ENCODE data around the gene RICTOR. TPM values are rescaled to one million over a fixed set of nuclear protein-coding genes. Genes with fewer than 3 reads are reported as not detected.
A peak's percentile ranks its signal among the peaks of the same experiment; 100 is the strongest.

RICTOR gene
- total and polyA plus RNA-seq, 11 donors, result 6.8 to 76.3 (median 30.8) TPM

GRCh38 chr5:39025456-39025855 is 48.7 kb downstream of the RICTOR start:
- Histone ChIP-seq H3K4me1 (peaks cover 0 to 42% (median 25%) of the 10 kb centered on the region in 12 donors), H3K27ac (no peak overlapping the region), H3K9me3 (peaks cover 0 to 42% (median 0%) of the 10 kb centered on the region in 12 donors), H3K36me3 (peaks cover 0 to 16% (median under 1%) of the 10 kb centered on the region in 9 donors), H3K4me3 (no peak overlapping the region), H3K27me3 (no peaks in the 10 kb centered on the region)
- DNase-seq (no peak), ATAC-seq (no peak)
- intact Hi-C loops (cut with DNase I), result no loop called here
- WGBS, 4 donors, result 87 to 96% (median 92%) methylated on average over 4 of the region's 4 CpGs
- TF ChIP-seq, protein P1, sequence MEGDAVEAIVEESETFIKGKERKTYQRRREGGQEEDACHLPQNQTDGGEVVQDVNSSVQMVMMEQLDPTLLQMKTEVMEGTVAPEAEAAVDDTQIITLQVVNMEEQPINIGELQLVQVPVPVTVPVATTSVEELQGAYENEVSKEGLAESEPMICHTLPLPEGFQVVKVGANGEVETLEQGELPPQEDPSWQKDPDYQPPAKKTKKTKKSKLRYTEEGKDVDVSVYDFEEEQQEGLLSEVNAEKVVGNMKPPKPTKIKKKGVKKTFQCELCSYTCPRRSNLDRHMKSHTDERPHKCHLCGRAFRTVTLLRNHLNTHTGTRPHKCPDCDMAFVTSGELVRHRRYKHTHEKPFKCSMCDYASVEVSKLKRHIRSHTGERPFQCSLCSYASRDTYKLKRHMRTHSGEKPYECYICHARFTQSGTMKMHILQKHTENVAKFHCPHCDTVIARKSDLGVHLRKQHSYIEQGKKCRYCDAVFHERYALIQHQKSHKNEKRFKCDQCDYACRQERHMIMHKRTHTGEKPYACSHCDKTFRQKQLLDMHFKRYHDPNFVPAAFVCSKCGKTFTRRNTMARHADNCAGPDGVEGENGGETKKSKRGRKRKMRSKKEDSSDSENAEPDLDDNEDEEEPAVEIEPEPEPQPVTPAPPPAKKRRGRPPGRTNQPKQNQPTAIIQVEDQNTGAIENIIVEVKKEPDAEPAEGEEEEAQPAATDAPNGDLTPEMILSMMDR (IDR thresholded peaks at IDR 0.05), result no peak
- no peak for TF ChIP-seq POLR2A (IDR thresholded peaks at IDR 0.05)

- H3K27me3 ChIP-seq, result no peaks in the 10 kb centered on the region
- peaks cover 0 to 48% (median 24%) of the 10 kb centered on the region in 12 donors for H3K4me1 ChIP-seq
- H3K36me3 ChIP-seq, result peaks cover 0 to 22% (median 7%) of the 10 kb centered on the region in 9 donors
- H3K27ac ChIP-seq, result no peak overlapping the region
- intact Hi-C loops (cut with DNase I), result loop anchor here in 1 of 10 donors (5.0 kb wide), 1 partner anchor 47 kb away; the partner anchor contains the start of gene RICTOR
- TF ChIP-seq, protein P1 (IDR thresholded peaks at IDR 0.05), result no peak
- TF ChIP-seq POLR2A (IDR thresholded peaks at IDR 0.05), result no peak
- no peak for ATAC-seq
- DNase-seq, result no peak
- no peak overlapping the region for H3K4me3 ChIP-seq
- H3K9me3 ChIP-seq, result peaks cover 0 to 42% (median 0%) of the 10 kb centered on the region in 12 donors
Observed at GRCh38 chr5:39024884-39025283, 49.3 kb downstream of the RICTOR start.

DNA sequence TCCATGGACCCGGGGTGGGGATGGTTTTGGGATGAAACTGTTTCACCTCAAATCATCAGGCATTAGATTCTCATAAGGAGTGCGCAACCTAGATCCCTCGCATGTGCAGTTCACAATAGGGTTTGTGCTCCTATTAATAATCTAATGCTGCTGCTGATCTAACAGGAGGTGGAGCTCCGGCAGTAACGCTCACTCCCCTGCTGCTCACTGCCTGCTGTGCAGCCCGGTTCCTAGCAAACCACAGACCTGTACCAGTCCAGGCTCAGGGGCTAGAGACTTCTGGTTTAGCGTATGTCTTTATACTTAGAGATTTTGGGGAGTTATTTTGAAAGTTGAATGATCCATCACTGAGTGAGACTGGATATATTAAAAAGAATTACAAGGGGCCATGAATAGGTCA is 50.2 kb downstream of the RICTOR start:
- WGBS, 4 donors, result 60 to 65% (median 63%) methylated on average over 7 of the region's 7 CpGs
- no peaks in the 10 kb centered on the region for H3K27me3 ChIP-seq

GRCh38 chr5:39023121-39023520 is 51.1 kb downstream of the RICTOR start:
- H3K4me1 ChIP-seq, result peaks cover 0 to 55% (median 26%) of the 10 kb centered on the region in 12 donors
- DNase-seq (no peak), ATAC-seq (no peak)
- no peak for TF ChIP-seq POLR2A (IDR thresholded peaks at IDR 0.05)
- TF ChIP-seq, protein P1 (IDR thresholded peaks at IDR 0.05), result no peak
- intact Hi-C loops (cut with DNase I), result loop anchor here in 1 of 10 donors (5.0 kb wide), 1 partner anchor 49 kb away; the partner anchor contains the start of gene RICTOR
- H3K27me3 ChIP-seq, result no peaks in the 10 kb centered on the region
- H3K36me3 ChIP-seq, result peaks cover 0 to 32% (median 16%) of the 10 kb centered on the region in 9 donors
- peak overlapping the region in 3 of 12 donors; percentile 9 to 37 (median 14) for H3K27ac ChIP-seq
- WGBS, 4 donors, result 79 to 86% (median 85%) methylated on average over 4 of the region's 4 CpGs
- peaks cover 0 to 27% (median 0%) of the 10 kb centered on the region in 12 donors for H3K9me3 ChIP-seq
- no peak overlapping the region for H3K4me3 ChIP-seq

More for the DNA sequence above, 50.2 kb downstream of the RICTOR start:
- ATAC-seq, result peak; percentile 81 to 92 (median 86)
- intact Hi-C loops (cut with DNase I), result loop anchor here in 1 of 10 donors (5.0 kb wide), 1 partner anchor 48 kb away; the partner anchor contains the start of gene RICTOR
- H3K4me1 ChIP-seq, result peaks cover 0 to 48% (median 24%) of the 10 kb centered on the region in 12 donors
- H3K36me3 ChIP-seq, result peaks cover 0 to 31% (median 15%) of the 10 kb centered on the region in 9 donors
- H3K9me3 ChIP-seq, result peaks cover 0 to 36% (median 0%) of the 10 kb centered on the region in 12 donors
- H3K27ac ChIP-seq, result peak overlapping the region in 5 of 12 donors; percentile 9 to 37 (median 14)
- no peak for TF ChIP-seq POLR2A (IDR thresholded peaks at IDR 0.05)
- TF ChIP-seq, protein P1 (IDR thresholded peaks at IDR 0.05), result peak in 1 of 12 donors; percentile 26
- H3K4me3 ChIP-seq, result no peak overlapping the region
- DNase-seq, result peak in 2 of 5 donors; percentile 43 to 45
